Hepatocyte (in vitro differentiated cells): Measurements from ENCODE around the gene CCDC192. TPM values are rescaled to one million over a fixed set of nuclear protein-coding genes. Genes with fewer than 3 reads are reported as not detected.
A peak's percentile ranks its signal among the peaks of the same experiment; 100 is the strongest.

ENCODE experiments used
- DNase-seq: peaks from one replicate; pipeline ENCODE4 v3.0.0-alpha.2; 2016; ENCODE audit warnings: low spot score
- H2AFZ ChIP-seq: fragments of 200-600 bp; sonication (generic); 2 replicates; pipeline ENCODE4 v1.6.0; 2016; ENCODE audit warnings: antibody characterized with exemption, mild to moderate bottlenecking
- H3K27ac ChIP-seq: fragments of 200-600 bp; sonication (generic); 2 replicates; pipeline ENCODE4 v1.5.1; 2016; ENCODE audit warnings: mild to moderate bottlenecking
- H3K27me3 ChIP-seq: fragments of 200-600 bp; sonication (generic); 2 replicates; pipeline ENCODE4 v1.6.1; 2016
- H3K36me3 ChIP-seq: fragments of 200-600 bp; sonication (generic); replicated peaks from 2 replicates; pipeline ENCODE4 v1.5.1; 2016; ENCODE audit warnings: low read depth; ENCODE audit not compliant: insufficient read depth
- H3K4me1 ChIP-seq: fragments of 200-600 bp; sonication (generic); 2 replicates; pipeline ENCODE4 v1.5.1; 2016; ENCODE audit warnings: mild to moderate bottlenecking, moderate library complexity; ENCODE audit not compliant: insufficient read depth
- H3K4me2 ChIP-seq: fragments of 200-600 bp; sonication (generic); 2 replicates; pipeline ENCODE4 v1.6.0; 2016
- H3K4me3 ChIP-seq: fragments of 200-600 bp; sonication (generic); 2 replicates; pipeline ENCODE4 v1.5.1; 2016; ENCODE audit warnings: mild to moderate bottlenecking
- H3K79me2 ChIP-seq: fragments of 200-600 bp; sonication (generic); 2 replicates; pipeline ENCODE4 v1.6.0; 2017; ENCODE audit warnings: mild to moderate bottlenecking
- H3K9me2 ChIP-seq: fragments of 200-600 bp; sonication (generic); replicated peaks from 2 replicates; pipeline ENCODE4 v1.6.0; 2017; ENCODE audit warnings: mild to moderate bottlenecking; ENCODE audit not compliant: insufficient read depth
- H3K9me3 ChIP-seq: fragments of 200-600 bp; sonication (generic); 2 replicates; pipeline ENCODE4 v1.5.1; 2016; ENCODE audit warnings: low read depth, mild to moderate bottlenecking
- H4K20me1 ChIP-seq: fragments of 200-600 bp; sonication (generic); 2 replicates; pipeline ENCODE4 v1.6.0; 2016; ENCODE audit warnings: mild to moderate bottlenecking; ENCODE audit not compliant: insufficient read depth, poor library complexity, severe bottlenecking
- CTCF ChIP-seq: fragments of 200-600 bp; sonication (generic); IDR thresholded peaks from 2 replicates; pipeline ENCODE4 v1.5.1; 2016; ENCODE audit warnings: antibody characterized with exemption, mild to moderate bottlenecking; ENCODE audit not compliant: poor library complexity
- EZH2 ChIP-seq: fragments of 200-600 bp; sonication (generic); IDR thresholded peaks from 2 replicates; pipeline ENCODE4 v1.6.1; 2016; ENCODE audit warnings: antibody characterized with exemption, mild to moderate bottlenecking, borderline replicate concordance
- EZH2phosphoT487 ChIP-seq: fragments of 200-600 bp; sonication (generic); IDR thresholded peaks from one replicate; pipeline ENCODE4 v1.6.1; 2018; ENCODE audit warnings: antibody characterized with exemption, mild to moderate bottlenecking, low read depth, moderate library complexity; ENCODE audit not compliant: unreplicated experiment, severe bottlenecking
- WGBS: methylation state at CpG from one replicate; pipeline ENCODE4 v1.1.6; 2016; ENCODE audit warnings: low lambda C conversion rate; ENCODE audit errors: missing lambda C conversion rate; 5-methylcytosine and 5-hydroxymethylcytosine counted together
- polyA plus RNA-seq: library from polyadenylated mRNA; unstranded; fragments of >200 nt; fragmentation: Nextera tagmentation; extraction: Ambion mirVana; gene quantifications from 2 replicates; pipeline ENCODE4 v1.2.1, GENCODE V29; 2016
- total RNA-seq: library from RNA; depleted of rRNA; stranded (reverse); fragments of >200 nt; gene quantifications from 2 replicates; pipeline ENCODE4 v1.2.3, GENCODE V29; 2014

CCDC192 gene
- total and polyA plus RNA-seq, 2 experiments from 2014 or later: 0.39 TPM; not detected in 1

- H2AFZ ChIP-seq: no peak overlapping the region
- DNase-seq: no peak
- no peak overlapping the region for H3K27ac ChIP-seq
- H3K36me3 ChIP-seq: no peaks in the 10 kb centered on the region
- no peak overlapping the region for H3K4me3 ChIP-seq
- no peak overlapping the region for H3K4me2 ChIP-seq
- no peaks in the 10 kb centered on the region for H3K9me2 ChIP-seq
- no peaks in the 10 kb centered on the region for H4K20me1 ChIP-seq
- H3K4me1 ChIP-seq: peaks cover 8% of the 10 kb centered on the region
- no peaks in the 10 kb centered on the region for H3K9me3 ChIP-seq
- no peaks in the 10 kb centered on the region for H3K27me3 ChIP-seq
- H3K79me2 ChIP-seq: no peaks in the 10 kb centered on the region
- no peak for TF ChIP-seq CTCF
- 62% methylated on average over 6 of the region's 6 CpGs for WGBS
Measured at GRCh38 chr5:127700237-127700766, 2.9 kb upstream of the CCDC192 start.

GRCh38 chr5:127702434-127702833 is 757 bp upstream of the CCDC192 start:
- Histone ChIP-seq H3K4me2 (no peak overlapping the region), H3K4me3 (no peak overlapping the region), H3K27ac (no peak overlapping the region), H4K20me1 (no peaks in the 10 kb centered on the region), H3K36me3 (no peaks in the 10 kb centered on the region), H3K9me2 (no peaks in the 10 kb centered on the region), H2AFZ (no peak overlapping the region), H3K4me1 (peaks cover 8% of the 10 kb centered on the region), H3K79me2 (no peaks in the 10 kb centered on the region), H3K9me3 (no peaks in the 10 kb centered on the region), H3K27me3 (no peaks in the 10 kb centered on the region)
- WGBS: 94% methylated on average over 2 of the region's 2 CpGs
- TF ChIP-seq EZH2phosphoT487: no peak
- TF ChIP-seq EZH2: no peak
- no peak for TF ChIP-seq CTCF
- DNase-seq: no peak

GRCh38 chr5:127705120-127705892 is 2.1 kb downstream of the CCDC192 start:
- no peak for TF ChIP-seq CTCF
- no peak for TF ChIP-seq EZH2
- TF ChIP-seq EZH2phosphoT487: no peak
- Histone ChIP-seq H3K4me2 (no peak overlapping the region), H3K4me3 (no peak overlapping the region), H3K9me3 (no peaks in the 10 kb centered on the region), H3K27ac (peak overlapping the region; percentile 14), H3K27me3 (no peaks in the 10 kb centered on the region), H3K79me2 (no peaks in the 10 kb centered on the region), H4K20me1 (no peaks in the 10 kb centered on the region), H3K9me2 (no peaks in the 10 kb centered on the region), H3K36me3 (no peaks in the 10 kb centered on the region), H3K4me1 (peaks cover 3% of the 10 kb centered on the region), H2AFZ (no peak overlapping the region)
- 83% methylated on average over 4 of the region's 4 CpGs for WGBS
- DNase-seq: peak; percentile 54
